CD4-positive, alpha-beta T cell treated with Interleukin-15 for 1 hour (primary cell): Measurements from ENCODE around the gene ATP2B1.

Source experiments
- DNase-seq: peaks from one replicate; pipeline ENCODE4 v3.0.0-alpha.2; 2020

ATP2B1 gene

GRCh38 chr12:89690925-89691324 lies 17.7 kb downstream of the ATP2B1 start:
- DNase-seq: no peak

- no peak for DNase-seq
Measured at GRCh38 chr12:89689306-89689705, 19.3 kb downstream of the ATP2B1 start.

DNA sequence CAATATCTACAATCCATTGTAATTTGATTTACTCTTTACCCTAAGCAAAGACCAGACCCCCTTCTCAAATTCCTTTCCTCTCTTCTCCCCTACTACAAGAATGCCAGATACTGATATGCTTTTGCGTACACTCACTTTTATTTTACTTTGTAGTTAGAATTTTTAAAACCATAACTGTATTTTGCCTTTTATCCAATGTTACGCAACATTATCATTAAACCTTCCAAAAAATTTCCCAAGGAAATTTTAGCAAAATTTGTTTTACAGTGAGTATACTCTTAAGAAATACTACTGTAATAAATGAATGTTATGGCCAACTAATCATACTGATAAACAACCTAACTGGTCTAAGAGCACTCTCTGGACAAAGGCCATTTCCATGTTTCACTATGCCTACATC lies 22.3 kb downstream of the ATP2B1 start:
- DNase-seq: no peak

DNA sequence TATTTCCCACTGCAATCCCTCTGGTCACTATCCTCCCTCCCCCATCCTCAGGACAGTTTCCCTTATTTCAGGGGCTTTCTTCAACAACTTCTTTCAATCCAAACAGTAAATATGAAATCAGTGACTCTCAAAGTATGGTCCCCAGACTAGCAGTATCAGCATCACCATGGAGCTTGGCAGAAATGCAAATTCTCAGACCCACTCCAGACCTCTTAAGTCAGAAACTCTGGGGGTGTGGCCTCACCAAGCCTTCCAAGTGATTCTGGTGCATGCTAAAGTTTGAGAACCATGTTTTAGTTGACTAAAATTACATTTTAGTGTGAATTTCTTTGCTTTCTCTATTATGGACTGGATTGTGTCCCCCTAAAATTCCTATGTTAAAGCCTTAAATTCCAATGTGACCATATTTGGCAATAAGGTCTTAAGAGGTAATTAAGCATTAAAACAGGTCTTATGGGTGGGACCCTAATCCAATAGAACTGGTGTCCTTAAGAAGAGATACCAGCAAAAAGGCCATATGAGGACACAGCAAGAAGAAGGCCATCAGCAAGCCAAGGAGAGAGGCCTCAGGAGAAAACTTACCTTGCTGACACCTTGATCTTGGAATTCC lies 23.2 kb downstream of the ATP2B1 start:
- no peak for DNase-seq

GRCh38 chr12:89684136-89684535 lies 24.5 kb downstream of the ATP2B1 start:
- no peak for DNase-seq

- no peak for DNase-seq
Measured at GRCh38 chr12:89682284-89682683, 26.4 kb downstream of the ATP2B1 start.

GRCh38 chr12:89680409-89680808 lies 28.2 kb downstream of the ATP2B1 start:
- no peak for DNase-seq

- DNase-seq: no peak
Measured at GRCh38 chr12:89679631-89680030, 29.0 kb downstream of the ATP2B1 start.

DNA sequence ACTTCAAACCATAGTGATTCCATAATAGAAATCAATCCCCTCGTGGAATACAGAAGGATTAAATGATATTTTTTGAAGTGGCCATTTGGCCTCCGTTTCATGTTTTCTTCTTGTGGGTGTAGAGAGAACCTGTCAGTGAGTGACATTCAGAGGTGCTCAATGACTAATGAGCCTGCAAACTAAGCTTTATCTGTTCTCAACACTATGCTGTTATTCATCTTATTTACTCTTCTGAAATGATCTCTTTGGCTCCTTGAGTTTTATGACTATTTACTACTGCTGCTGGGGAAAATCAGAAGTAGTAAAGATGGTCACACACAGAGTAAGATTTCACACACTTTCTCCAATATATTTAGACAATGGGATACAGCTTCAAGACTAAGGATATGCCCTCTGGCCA lies 30.4 kb downstream of the ATP2B1 start:
- no peak for DNase-seq

GRCh38 chr12:89676930-89677329 lies 31.7 kb downstream of the ATP2B1 start:
- no peak for DNase-seq

- DNase-seq: no peak
Measured at GRCh38 chr12:89674326-89674942, 34.2 kb downstream of the ATP2B1 start.

GRCh38 chr12:89673603-89674002 lies 35.0 kb downstream of the ATP2B1 start:
- no peak for DNase-seq

- DNase-seq: no peak
Measured at GRCh38 chr12:89672589-89672979, 36.1 kb downstream of the ATP2B1 start.

DNA sequence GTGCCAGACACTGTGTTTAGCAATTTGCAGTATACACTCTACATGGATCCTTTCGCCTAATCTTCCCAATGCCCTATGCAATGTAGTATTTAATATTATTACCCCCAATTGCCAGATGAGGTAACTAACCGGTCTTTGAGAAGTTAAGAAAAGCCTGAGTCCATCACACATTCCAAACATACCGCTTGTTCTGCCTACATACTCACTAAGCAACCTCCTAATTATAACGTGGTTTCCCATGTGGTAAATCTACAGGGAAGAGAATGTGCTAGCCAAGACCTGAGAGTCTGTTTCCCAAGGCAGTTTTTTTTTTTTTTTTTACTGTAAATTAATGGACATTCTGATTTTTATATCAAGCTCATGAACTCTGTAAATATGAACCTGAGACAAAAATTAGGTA lies 37.2 kb downstream of the ATP2B1 start:
- no peak for DNase-seq

- DNase-seq: no peak
Measured at GRCh38 chr12:89669197-89669596, 39.4 kb downstream of the ATP2B1 start.

- DNase-seq: no peak
Measured at GRCh38 chr12:89665556-89665955, 43.1 kb downstream of the ATP2B1 start.

DNA sequence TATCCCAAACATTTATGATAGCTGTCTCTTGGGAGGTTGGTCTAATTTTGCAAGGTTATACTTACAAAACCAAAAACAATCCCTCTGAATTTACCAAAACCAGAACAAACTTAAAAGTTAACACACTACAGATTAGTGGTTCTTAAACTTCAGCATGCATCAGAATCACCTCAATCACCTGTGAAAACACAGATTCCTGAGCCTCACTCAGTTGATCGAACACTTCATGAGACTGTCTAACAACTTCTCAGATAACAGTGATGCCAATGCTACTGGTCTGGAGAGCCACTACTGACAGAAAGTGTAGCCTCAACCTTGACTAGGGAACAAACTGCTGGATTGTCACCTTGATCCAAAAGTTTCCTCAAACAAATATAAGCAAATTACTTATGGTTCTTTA lies 44.2 kb downstream of the ATP2B1 start:
- no peak for DNase-seq

- DNase-seq: no peak
Measured at GRCh38 chr12:89663577-89664357, 44.9 kb downstream of the ATP2B1 start.

- no peak for DNase-seq
Measured at GRCh38 chr12:89662623-89663022, 46.0 kb downstream of the ATP2B1 start.

DNA sequence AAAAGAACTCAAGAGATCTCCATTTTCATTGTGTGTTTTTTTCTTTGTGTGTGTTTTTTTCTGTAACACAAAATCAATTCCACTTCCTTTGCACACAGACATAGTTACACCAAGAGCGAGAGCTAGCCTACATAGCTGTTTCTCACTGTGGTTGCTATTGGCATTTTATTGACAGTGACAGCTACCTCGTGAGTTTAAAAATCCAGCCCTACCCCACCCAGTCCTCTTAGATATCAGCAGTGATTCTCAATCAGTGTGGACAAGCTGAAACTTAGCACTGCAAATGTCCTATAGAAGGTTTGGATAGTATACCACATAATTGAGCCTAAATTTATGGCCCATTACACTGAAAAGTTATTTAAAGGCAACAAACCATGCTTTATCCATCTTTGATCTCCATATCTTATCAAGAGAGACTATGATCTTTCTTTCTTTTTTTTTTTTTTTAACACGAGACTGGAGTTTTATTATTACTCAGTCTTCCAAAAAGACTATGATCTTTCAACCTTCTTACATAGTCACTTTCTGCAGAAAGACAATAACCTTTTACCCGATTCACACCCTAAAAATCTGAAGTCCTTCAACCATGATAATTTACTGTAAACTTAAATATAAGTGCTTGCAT lies 46.8 kb downstream of the ATP2B1 start:
- no peak for DNase-seq

GRCh38 chr12:89657739-89658138 lies 50.9 kb downstream of the ATP2B1 start:
- DNase-seq: no peak

DNA sequence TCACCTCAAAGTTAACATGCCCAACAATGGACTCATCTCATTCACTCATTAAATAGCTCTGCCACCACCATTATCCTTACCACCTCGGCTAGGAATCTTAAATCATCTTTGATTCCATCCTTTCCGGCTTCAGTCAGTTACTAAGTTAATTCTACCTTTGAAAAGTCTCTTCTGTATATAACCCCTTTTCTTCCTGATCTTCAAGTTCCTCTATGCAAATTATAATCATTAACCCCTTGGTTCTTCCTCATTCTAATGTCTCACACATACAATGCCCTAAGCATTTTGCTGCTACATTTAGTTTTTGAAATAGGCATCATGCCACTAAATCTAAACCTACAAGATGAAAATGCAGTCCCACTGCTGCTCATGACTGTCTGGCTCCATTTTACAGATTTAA lies 51.6 kb downstream of the ATP2B1 start:
- DNase-seq: no peak

GRCh38 chr12:89655841-89656240 lies 52.8 kb downstream of the ATP2B1 start:
- DNase-seq: no peak

DNA sequence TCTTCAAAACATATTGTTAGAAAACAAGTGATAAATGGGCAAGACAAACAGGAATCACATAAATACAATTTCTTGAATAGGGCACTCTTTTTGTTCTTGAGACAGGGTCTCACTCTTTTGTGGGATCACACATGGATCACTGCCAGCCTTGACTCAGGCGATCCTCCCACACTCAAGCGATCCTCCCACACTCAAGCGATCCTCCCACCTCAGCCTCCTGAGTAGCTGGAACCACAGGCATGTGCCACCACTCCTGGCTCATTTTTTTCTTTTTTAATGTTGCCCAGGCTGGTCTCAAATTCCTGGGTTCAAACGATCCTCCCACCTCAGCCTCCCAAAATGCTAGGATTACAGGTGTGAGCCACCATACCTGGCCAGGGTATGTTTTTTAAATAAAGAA lies 57.4 kb downstream of the ATP2B1 start:
- DNase-seq: no peak
